T-helper 2 cell treated with Interferon-gamma antibody and Interleukin-4, amounts not matched to agents 5 μg/mL and 100 μg/mL, for 36 hours (primary cell): ENCODE data around the gene TAS2R5.
"Not testable (repeated sequence)": the region's sequence is repeated elsewhere in the genome, so short reads cannot be mapped to it uniquely, and the experiment has no call there.

Source experiments
- DNase-seq: peaks from one replicate; pipeline ENCODE4 v3.0.0; 2021; ENCODE audit warnings: low spot score
- H3K27ac Mint-ChIP-seq: one replicate; pipeline ENCODE4 v1.8.0; 2021; ENCODE audit warnings: mild to moderate bottlenecking, mixed read lengths
- H3K27me3 Mint-ChIP-seq: one replicate; pipeline ENCODE4 v1.8.0; 2021; ENCODE audit warnings: low read depth, mixed read lengths
- H3K36me3 Mint-ChIP-seq: one replicate; pipeline ENCODE4 v1.8.0; 2021; ENCODE audit warnings: low read depth, mixed read lengths
- H3K4me1 Mint-ChIP-seq: one replicate; pipeline ENCODE4 v1.8.0; 2021; ENCODE audit warnings: low read depth, mixed read lengths
- H3K4me3 Mint-ChIP-seq: one replicate; pipeline ENCODE4 v1.8.0; 2022; ENCODE audit warnings: mild to moderate bottlenecking, moderate library complexity, mixed read lengths
- H3K9me3 Mint-ChIP-seq: one replicate; pipeline ENCODE4 v1.8.0; 2021; ENCODE audit warnings: mixed read lengths

Gene TAS2R5

GRCh38 chr7:141789917-141790316 is at the start of gene TAS2R5:
TAS2R5 (plus strand) TSS chr7:141790217; CDS start chr7:141790362, 145 bp downstream.
- Mint-ChIP-seq H3K4me1 (no peaks in the 10 kb centered on the region), H3K27me3 (no peaks in the 10 kb centered on the region), H3K4me3 (no peak within 1 kb of the TSS), H3K36me3 (no peaks in the 10 kb centered on the region), H3K9me3 (no peaks in the 10 kb centered on the region), H3K27ac (no peak within 1 kb of the TSS)
- DNase-seq: no peak

GRCh38 chr7:141742229-141742628 is 47.8 kb upstream of the TAS2R5 start:
- no peak overlapping the region for H3K27ac Mint-ChIP-seq
- DNase-seq: no peak
- no peak overlapping the region for H3K4me3 Mint-ChIP-seq
- H3K36me3 Mint-ChIP-seq: peaks cover 55% of the 10 kb centered on the region
- no peaks in the 10 kb centered on the region for H3K27me3 Mint-ChIP-seq
- H3K4me1 Mint-ChIP-seq: peaks cover 23% of the 10 kb centered on the region
- H3K9me3 Mint-ChIP-seq: no peaks in the 10 kb centered on the region

- peaks cover 56% of the 10 kb centered on the region for H3K36me3 Mint-ChIP-seq
- H3K9me3 Mint-ChIP-seq: no peaks in the 10 kb centered on the region
- H3K4me1 Mint-ChIP-seq: peaks cover 18% of the 10 kb centered on the region
- DNase-seq: no peak
- no peak overlapping the region for H3K4me3 Mint-ChIP-seq
- no peak overlapping the region for H3K27ac Mint-ChIP-seq
- no peaks in the 10 kb centered on the region for H3K27me3 Mint-ChIP-seq
Measured at GRCh38 chr7:141744131-141744530, 45.9 kb upstream of the TAS2R5 start.

GRCh38 chr7:141748396-141748795 is 41.6 kb upstream of the TAS2R5 start:
- no peak overlapping the region for H3K4me3 Mint-ChIP-seq
- no peak for DNase-seq
- peaks cover 71% of the 10 kb centered on the region for H3K36me3 Mint-ChIP-seq
- H3K27ac Mint-ChIP-seq: no peak overlapping the region
- no peaks in the 10 kb centered on the region for H3K27me3 Mint-ChIP-seq
- H3K4me1 Mint-ChIP-seq: peaks cover 2% of the 10 kb centered on the region
- H3K9me3 Mint-ChIP-seq: peaks cover 34% of the 10 kb centered on the region

- not testable (repeated sequence) for H3K4me3 Mint-ChIP-seq, H3K4me1 Mint-ChIP-seq, H3K27ac Mint-ChIP-seq, H3K27me3 Mint-ChIP-seq, DNase-seq
- peaks cover 68% of the 10 kb centered on the region for H3K36me3 Mint-ChIP-seq
- H3K9me3 Mint-ChIP-seq: peaks cover 36% of the 10 kb centered on the region
Measured at GRCh38 chr7:141751904-141752303, 38.1 kb upstream of the TAS2R5 start.

GRCh38 chr7:141752634-141753033 is 37.4 kb upstream of the TAS2R5 start:
- no peak for DNase-seq
- H3K4me1 Mint-ChIP-seq: no peaks in the 10 kb centered on the region
- H3K4me3 Mint-ChIP-seq: no peak overlapping the region

GRCh38 chr7:141754939-141755338 is 35.1 kb upstream of the TAS2R5 start:
- Mint-ChIP-seq H3K36me3 (peaks cover 74% of the 10 kb centered on the region), H3K27ac (no peak overlapping the region), H3K27me3 (no peaks in the 10 kb centered on the region), H3K4me1 (no peaks in the 10 kb centered on the region), H3K4me3 (no peak overlapping the region), H3K9me3 (peaks cover 35% of the 10 kb centered on the region)
- no peak for DNase-seq

More at GRCh38 chr7:141752634-141753033, 37.4 kb upstream of the TAS2R5 start:
- Mint-ChIP-seq H3K36me3 (peaks cover 75% of the 10 kb centered on the region), H3K27ac (no peak overlapping the region), H3K27me3 (no peaks in the 10 kb centered on the region), H3K9me3 (peaks cover 36% of the 10 kb centered on the region)

GRCh38 chr7:141763797-141764196 is 26.2 kb upstream of the TAS2R5 start, which contains the start of gene TAS2R3:
TAS2R3 (plus strand) TSS chr7:141764097; CDS start chr7:141764159, 62 bp downstream.
- no peak within 1 kb of the TSS for H3K4me3 Mint-ChIP-seq
- peaks cover 23% of the 10 kb centered on the region for H3K36me3 Mint-ChIP-seq
- DNase-seq: no peak
- no peaks in the 10 kb centered on the region for H3K9me3 Mint-ChIP-seq
- no peaks in the 10 kb centered on the region for H3K27me3 Mint-ChIP-seq
- no peak within 1 kb of the TSS for H3K27ac Mint-ChIP-seq
- H3K4me1 Mint-ChIP-seq: no peaks in the 10 kb centered on the region

GRCh38 chr7:141770083-141770583 is 19.9 kb upstream of the TAS2R5 start:
- not testable (repeated sequence) for H3K27me3 Mint-ChIP-seq, DNase-seq, H3K9me3 Mint-ChIP-seq, H3K27ac Mint-ChIP-seq, H3K4me1 Mint-ChIP-seq, H3K4me3 Mint-ChIP-seq
- peaks cover 12% of the 10 kb centered on the region for H3K36me3 Mint-ChIP-seq

- Mint-ChIP-seq H3K27me3 (no peaks in the 10 kb centered on the region), H3K9me3 (no peaks in the 10 kb centered on the region), H3K36me3 (peaks cover 15% of the 10 kb centered on the region), H3K27ac (no peak within 1 kb of the TSS), H3K4me3 (no peak within 1 kb of the TSS), H3K4me1 (no peaks in the 10 kb centered on the region)
- DNase-seq: no peak
Measured at GRCh38 chr7:141776374-141776773, 13.6 kb upstream of the TAS2R5 start, which contains the start of gene TAS2R4. TAS2R4 (plus strand) TSS chr7:141776674; CDS start chr7:141778489, 1,815 bp downstream.

GRCh38 chr7:141785706-141786552 is 4.1 kb upstream of the TAS2R5 start:
- H3K9me3 Mint-ChIP-seq: no peaks in the 10 kb centered on the region
- no peaks in the 10 kb centered on the region for H3K36me3 Mint-ChIP-seq
- H3K27ac Mint-ChIP-seq: no peak overlapping the region
- H3K4me1 Mint-ChIP-seq: no peaks in the 10 kb centered on the region
- no peak overlapping the region for H3K4me3 Mint-ChIP-seq
- no peak for DNase-seq
- no peaks in the 10 kb centered on the region for H3K27me3 Mint-ChIP-seq

- Mint-ChIP-seq H3K4me1 (no peaks in the 10 kb centered on the region), H3K4me3 (no peak overlapping the region), H3K9me3 (no peaks in the 10 kb centered on the region), H3K27me3 (no peaks in the 10 kb centered on the region), H3K36me3 (no peaks in the 10 kb centered on the region), H3K27ac (no peak overlapping the region)
- DNase-seq: no peak
Measured at GRCh38 chr7:141788296-141788695, 1.7 kb upstream of the TAS2R5 start.

- Mint-ChIP-seq H3K4me3 (no peak overlapping the region), H3K36me3 (no peaks in the 10 kb centered on the region), H3K27me3 (no peaks in the 10 kb centered on the region), H3K27ac (no peak overlapping the region), H3K9me3 (no peaks in the 10 kb centered on the region), H3K4me1 (no peaks in the 10 kb centered on the region)
- no peak for DNase-seq
Measured at GRCh38 chr7:141792526-141792925, 2.5 kb downstream of the TAS2R5 start.

- H3K4me1 Mint-ChIP-seq: no peaks in the 10 kb centered on the region
- no peak overlapping the region for H3K4me3 Mint-ChIP-seq
- no peak for DNase-seq
- H3K9me3 Mint-ChIP-seq: peaks cover 42% of the 10 kb centered on the region
- H3K36me3 Mint-ChIP-seq: no peaks in the 10 kb centered on the region
- no peaks in the 10 kb centered on the region for H3K27me3 Mint-ChIP-seq
- H3K27ac Mint-ChIP-seq: no peak overlapping the region
Measured at GRCh38 chr7:141820067-141820466, 30.1 kb downstream of the TAS2R5 start.
